Activated CD4-positive, alpha-beta T cell treated with anti-CD3 and anti-CD28 coated beads, Interleukin-2, amount 50 U/mL, for 1 hour (primary cell): ENCODE data around the gene HOXB9.

Experiments used
- DNase-seq: peaks from one replicate; pipeline ENCODE4 v3.0.0-alpha.2; 2020

The HOXB9 gene

DNA sequence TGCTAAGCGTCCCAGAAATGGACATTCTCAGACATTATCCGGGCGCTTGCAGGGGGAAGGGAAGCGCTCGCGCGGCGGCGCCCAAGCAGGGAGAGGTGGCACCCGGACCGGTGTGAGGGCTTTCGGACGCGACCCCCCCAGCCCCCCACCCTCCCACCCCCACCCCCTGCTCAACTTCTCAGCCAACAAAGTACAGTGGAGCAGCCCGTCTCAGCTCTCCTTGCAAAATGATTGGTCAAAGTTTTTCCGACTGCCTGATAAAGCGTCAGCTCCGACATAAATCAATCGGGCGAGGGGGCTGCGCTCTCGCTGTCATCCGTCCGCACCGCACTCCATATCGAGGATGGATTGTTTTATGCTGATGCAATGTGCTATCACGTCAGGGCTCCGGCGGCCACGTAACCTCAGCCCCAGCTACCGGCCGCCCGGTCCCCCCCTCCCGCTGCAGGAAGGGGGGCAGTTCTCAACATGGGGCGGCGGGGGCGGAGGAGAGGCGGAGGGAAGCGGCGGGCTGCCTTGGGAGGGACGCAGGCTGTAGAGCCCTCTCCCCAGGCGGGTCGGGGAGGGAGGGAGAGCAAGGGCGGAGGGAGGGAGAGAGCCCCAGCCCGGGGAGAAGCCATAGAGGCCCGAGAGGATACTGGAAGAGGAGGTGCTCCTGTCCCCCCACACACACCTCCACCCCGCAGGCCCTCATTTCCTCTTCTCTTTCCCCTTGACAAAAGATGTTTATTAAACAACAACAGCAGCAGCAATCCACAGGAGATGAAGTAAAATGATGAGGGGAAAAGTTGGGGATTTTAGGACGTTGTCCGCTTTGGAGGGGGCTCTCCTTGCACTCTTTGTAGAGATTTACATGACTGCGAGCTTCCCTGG is at the start of gene HOXB9:
Gene HOXB9 (minus strand): TSS at position 114 of the 873 bp plus-strand sequence. CDS start 89 bp downstream, at position 25.
- DNase-seq: peak; percentile 26

DNA sequence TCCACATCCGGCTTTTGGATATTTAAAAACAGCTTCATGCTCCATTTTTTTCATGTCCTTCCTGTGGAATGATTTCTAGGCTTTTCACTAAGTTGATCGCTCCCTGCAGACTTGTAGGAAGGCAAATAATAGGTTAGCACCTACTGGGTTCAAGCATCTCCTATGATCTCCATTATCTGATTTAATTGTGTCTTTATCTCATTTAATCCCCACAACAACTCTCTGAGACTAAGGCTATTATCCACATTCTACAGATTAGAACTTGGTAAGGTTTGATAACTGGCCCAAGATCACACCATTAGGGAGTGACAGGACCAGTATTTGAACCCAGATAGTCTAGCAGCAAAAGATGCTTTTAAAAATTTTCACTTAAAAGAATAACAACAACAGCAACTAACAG is 46.2 kb upstream of the HOXB9 start:
- no peak for DNase-seq

GRCh38 chr17:48671697-48672171 is 45.6 kb upstream of the HOXB9 start:
- DNase-seq: peak; percentile 71

- no peak for DNase-seq
These were observed 37.2 kb upstream of the HOXB9 start for GRCh38 chr17:48663134-48663924.

GRCh38 chr17:48655913-48656312 is 29.8 kb upstream of the HOXB9 start:
- no peak for DNase-seq

DNA sequence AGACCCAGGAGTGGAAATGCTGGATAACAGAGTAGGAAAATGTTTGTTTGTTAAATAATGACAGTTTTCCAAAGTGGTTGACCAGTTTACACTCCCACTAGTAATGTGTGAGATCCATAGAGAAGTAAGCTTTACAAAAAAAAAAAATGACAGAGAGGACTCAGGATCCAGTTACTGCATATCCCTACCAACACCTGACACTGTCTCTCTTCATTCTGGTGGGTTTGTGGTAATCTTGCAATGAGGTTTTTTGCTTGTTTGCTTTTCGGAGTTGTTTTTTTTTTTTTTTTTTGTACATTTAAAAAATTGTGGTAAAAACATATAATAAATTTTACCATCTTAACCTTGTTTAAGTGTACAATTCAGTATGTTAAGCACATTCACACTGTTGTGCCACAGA is 23.6 kb upstream of the HOXB9 start:
- DNase-seq: no peak

DNA sequence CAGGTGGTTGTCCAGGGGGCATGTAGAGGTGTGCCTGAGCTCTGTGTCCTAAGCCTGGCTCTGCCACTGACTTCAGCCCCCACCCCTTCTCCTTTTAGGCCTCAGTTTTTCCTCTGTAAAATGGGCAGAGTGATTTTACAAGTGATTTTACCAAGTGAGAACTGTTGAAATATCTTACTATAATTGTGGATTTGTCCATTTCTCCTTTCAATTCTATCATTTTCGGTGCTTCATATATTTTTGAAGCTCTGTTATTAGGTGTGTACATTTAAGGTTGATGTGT is 21.7 kb upstream of the HOXB9 start:
- no peak for DNase-seq

DNA sequence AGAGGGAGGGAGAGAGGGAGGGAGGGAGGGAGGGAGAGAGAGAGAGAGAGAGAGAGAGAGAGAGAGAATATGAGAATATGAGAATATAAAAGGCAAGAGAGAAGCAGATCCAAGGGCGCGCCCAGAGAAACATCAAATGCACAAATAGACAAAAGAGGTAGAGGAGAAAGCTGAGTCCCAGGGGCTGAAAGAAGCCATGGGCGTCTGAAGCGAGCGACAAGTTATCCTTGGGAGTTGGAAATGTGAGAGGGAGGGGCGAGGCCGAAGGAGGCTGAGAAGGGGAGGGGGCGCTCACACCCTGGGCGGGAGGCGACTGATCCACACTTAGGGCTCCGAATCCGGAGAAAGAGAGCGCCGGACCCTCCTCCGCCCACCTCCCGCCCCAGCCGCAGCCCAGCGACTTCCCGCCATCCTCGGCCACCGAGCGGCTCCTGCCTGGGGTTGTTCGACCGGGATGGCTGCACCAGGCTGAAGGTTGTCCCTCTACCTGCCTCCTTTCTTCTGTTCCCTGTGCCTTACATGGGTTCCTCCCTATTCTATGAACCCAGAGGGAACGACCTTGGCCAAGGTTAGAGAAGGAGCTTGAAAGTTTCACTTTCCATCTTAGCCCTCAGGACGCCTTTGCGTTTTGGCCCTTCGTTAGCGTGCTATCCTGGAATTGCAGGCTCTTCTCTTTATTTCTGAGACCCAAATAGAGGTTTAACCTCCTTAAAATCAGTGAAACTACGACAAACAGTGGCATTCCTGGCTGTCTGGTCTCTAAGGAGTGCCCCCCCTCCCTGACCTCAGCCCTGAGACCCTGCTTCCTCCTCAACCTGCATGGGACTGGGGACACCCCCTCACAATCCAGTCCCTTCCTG is 21.2 kb upstream of the HOXB9 start:
- DNase-seq: no peak

GRCh38 chr17:48646183-48647102 is 20.3 kb upstream of the HOXB9 start:
- DNase-seq: peak; percentile 23

GRCh38 chr17:48645639-48646182 is 19.6 kb upstream of the HOXB9 start:
- DNase-seq: no peak

DNA sequence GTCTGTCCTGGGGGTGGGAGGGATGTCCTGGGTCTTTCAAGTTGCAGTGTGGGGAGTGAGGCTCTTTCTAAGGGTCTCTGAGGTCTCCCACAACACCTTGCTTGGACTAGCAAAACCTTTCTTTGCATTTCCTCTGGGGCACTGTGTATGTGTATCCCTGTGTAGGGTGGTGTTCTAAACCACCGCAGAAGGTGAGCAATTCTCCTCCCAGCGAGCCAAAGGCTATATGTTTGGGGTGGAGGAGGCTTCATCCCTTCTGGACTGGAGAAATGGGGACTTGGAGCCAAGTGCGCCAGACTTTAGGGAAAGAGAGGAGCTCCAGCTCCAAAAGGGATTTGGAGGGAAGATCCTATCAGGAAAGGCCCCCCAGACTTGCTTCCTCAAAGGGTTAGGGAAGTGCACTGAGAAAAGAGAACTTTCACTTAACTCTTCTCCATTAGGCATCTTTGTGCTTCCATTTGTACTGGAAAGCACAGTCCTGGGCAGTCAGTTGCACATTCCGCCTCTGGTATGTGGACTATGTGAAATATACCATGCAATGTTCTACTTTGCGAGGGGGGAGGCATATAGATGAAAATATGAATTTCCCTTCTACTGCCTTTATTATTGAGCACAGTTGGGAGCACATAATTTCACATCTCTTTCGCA is 18.9 kb upstream of the HOXB9 start:
- no peak for DNase-seq

DNA sequence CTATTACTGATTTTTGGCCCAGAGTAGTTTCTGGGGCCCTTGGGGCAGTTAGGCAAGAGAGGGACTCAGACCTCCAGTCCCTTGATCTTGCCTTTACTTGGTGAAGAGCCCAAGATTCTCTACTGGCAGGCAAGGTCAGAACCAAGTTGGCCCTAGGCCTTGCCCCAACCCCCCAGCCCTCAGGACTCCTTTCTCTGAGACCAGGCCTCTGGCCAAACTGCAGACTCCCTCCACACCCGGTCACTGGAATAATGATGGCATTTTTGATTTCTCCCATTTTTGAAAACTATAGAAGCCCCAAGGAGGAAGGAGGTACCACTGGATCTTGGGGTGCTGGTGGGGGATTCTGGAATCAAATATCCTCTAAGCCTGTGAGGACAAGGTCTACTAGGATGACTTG is 18.0 kb upstream of the HOXB9 start:
- no peak for DNase-seq

- no peak for DNase-seq
These were observed 17.5 kb upstream of the HOXB9 start for GRCh38 chr17:48643697-48644012.

DNA sequence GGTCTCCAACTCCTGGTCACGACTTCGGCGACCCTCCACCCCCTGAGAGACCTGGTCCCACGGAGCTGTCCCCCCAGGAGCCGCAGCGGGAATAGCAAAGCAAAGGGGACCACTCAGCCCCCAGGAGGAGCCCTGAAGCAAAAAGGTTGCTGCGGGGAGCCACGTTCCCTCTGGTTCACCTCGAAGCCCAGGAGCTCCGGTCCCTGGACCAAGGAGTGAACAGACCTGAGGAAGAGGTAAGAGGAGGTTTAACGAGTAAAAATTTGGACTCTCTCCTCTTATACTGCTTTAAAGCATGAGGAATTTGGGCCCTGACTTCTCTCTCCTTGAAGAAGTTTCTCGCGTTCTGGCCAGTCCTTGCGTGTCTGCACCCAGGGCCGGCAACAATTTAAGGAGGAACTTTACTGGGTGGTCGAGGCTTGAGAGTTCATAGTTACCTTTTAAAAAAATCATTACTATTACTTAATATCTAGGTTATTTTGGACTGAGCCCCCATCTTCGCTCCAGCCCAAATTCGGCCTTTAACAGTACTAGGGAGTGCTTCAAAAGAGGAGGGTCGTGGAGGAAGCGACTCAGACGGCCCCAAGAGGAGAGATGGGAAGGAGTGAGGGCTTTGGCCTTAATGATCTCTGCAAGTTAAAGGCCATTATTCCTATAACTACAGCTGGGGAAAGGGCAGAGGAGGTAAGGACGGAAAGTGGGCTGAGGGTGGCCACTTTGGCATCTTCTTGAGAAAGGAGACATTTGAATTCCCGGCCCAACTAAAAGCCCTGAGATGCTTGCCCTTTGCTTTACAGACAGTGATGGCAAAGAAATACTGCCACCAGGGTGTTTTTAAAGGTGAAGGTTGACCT is 16.9 kb upstream of the HOXB9 start:
- no peak for DNase-seq

DNA sequence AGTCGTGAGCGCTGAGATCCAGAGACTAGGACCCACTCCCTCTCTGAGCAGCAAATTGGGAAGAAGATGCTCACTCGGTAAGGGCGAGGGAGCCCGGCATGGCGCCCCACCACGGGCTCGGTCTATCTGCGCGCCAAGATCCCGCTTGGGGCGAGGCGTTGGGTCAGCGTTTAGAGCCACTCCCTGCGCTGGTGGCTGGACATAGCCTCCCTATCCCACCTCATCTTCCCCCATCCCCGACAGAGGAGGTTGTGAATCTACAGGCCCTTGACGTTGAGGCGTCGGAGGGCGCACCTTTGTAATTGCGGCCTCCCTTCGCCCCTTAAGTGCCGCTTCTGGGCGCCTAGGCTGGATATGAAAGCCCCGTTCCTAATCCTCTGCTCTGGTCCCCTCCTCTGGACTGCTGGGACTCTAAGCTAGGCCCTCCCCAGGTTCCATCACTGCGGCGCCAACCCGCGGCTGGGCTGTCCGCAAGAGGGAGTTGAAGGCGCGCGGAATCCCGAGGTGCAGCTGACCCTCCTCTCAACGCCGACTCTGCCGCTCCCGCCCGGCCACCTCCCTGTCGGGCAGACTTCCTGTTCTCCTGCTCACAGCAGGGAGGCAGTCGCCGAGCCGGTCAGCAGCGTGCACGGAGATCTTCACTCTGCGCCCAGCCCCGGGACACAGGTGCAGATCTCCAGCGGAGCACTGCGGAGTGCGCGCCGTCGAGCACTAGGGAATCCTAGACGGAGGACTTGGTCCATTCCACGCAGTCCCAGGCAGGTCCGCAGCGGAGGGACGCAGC is 16.1 kb upstream of the HOXB9 start:
- DNase-seq: no peak

- DNase-seq: no peak
These were observed 15.4 kb upstream of the HOXB9 start for GRCh38 chr17:48641541-48642058.

GRCh38 chr17:48640858-48641180 is 14.7 kb upstream of the HOXB9 start:
- no peak for DNase-seq

DNA sequence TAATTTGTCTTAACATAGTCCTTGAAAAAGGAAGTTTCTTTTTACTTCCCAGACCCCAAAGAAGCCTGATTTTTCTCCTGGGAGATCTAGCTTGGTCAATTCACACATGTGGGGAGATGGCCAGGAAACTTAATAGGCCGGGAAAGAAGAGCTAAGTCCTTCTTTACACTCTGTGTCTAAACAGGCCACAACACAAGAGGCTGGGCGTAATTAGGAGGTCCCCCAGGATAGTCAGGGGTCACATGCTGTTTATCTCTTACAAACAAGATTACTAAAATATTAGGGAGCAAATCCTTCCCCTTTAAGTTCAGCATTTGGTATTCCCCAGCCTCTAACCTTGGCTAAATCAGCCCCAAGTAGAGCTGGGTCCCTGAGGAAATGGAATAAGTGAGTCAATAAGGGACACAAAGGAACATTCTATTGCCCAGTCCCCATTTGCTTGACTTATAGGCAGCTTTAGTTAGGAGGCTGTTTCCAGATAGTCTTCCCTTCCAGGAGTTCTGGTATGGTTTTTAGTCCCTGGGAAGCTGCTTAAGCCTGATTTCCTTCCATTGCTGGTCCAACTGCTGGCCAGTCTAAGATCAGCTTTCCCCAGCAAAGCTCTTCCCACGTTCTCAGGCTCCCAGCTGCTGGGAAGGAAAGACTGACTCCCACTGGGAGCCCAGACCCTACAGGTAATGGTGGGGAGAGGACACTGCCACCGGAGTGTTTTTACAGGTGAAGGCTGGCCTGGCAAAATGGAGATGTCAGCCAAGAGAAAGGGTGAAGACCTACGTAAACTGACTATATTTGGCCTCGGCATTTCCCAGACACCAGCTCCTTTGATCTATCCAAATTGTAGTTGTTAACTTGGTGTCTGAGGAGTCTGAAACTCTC is 14.1 kb upstream of the HOXB9 start:
- DNase-seq: no peak
